Adrenal gland (tissue), 12 donors: Measurements from ENCODE around the gene DPP8. TPM values are rescaled to one million over a fixed set of nuclear protein-coding genes. Genes with fewer than 3 reads are reported as not detected.

Experiments used
- DNase-seq, 7 donors: peaks; one replicate each; pipeline ENCODE4 v3.0.0-alpha.2; 2019 to 2020
- H3K27ac ChIP-seq, 5 donors: fragments of 200-600 bp; sonication (generic) in 4 of 5; 1 replicate in 3 of 5; 2 replicates in 2 of 5; pipeline versions ENCODE4 v1.5.1 to v1.8.0; 2016 to 2020; ENCODE audit warnings: mild to moderate bottlenecking in 1 of 5
- H3K27me3 ChIP-seq: fragments of 200-600 bp; 2 replicates; pipeline ENCODE4 v1.8.0; 2021
- H3K36me3 ChIP-seq, 2 donors: fragments of 200-600 bp; replicated peaks in 1 of 2; 1 replicate in 1 of 2; 2 replicates in 1 of 2; pipeline versions ENCODE4 v1.5.1 to v1.8.0; 2018 to 2022
- H3K4me1 ChIP-seq, 2 donors: fragments of 200-600 bp; replicated peaks in 1 of 2; 1 replicate in 1 of 2; 2 replicates in 1 of 2; pipeline versions ENCODE4 v1.5.1 to v1.8.0; 2018 to 2021
- H3K4me3 ChIP-seq, 4 donors: fragments of 200-600 bp; sonication (generic) in 3 of 4; one replicate each; pipeline ENCODE4 v1.5.1; 2016 to 2018
- H3K9me3 ChIP-seq, 3 donors: fragments of 200-600 bp; sonication (generic) in 1 of 3; replicated peaks in 1 of 3; 1 replicate in 2 of 3; 2 replicates in 1 of 3; pipeline versions ENCODE4 v1.5.1 to v1.8.0; 2016 to 2021
- CTCF ChIP-seq, 6 experiments: fragments of 450-650 bp in 4 of 6; fragments of 200-600 bp in 2 of 6; sonication (generic) in 1 of 6; IDR thresholded peaks; 1 replicate in 5 of 6; 2 replicates in 1 of 6; pipeline versions ENCODE4 v1.5.1 to v1.8.0; 2016 to 2021; ENCODE audit warnings: antibody characterized with exemption in 6 of 6, mild to moderate bottlenecking in 2 of 6, moderate library complexity in 1 of 6
- POLR2A ChIP-seq, 2 donors: fragments of 450-650 bp; IDR thresholded peaks; one replicate each; pipeline ENCODE4 v1.6.1; 2017; ENCODE audit warnings: antibody characterized with exemption in 2 of 2, mild to moderate bottlenecking in 2 of 2, moderate library complexity in 1 of 2
- WGBS, 4 donors: extraction: QIAGEN DNeasy Blood & Tissue Kit in 2 of 4; methylation state at CpG; one replicate each; pipeline versions ENCODE4 v1.1.5 to v1.1.7; 2013 to 2017; 5-methylcytosine and 5-hydroxymethylcytosine counted together
- intact Hi-C, 2 donors: fragments of 100-400 bp; cut with DNase I; formaldehyde crosslinking; loops; one replicate each; pipeline versions ENCODE4 v1.14.1 to v1.15.0; 2022 to 2023
- polyA plus RNA-seq, 3 donors: library from polyadenylated mRNA; stranded (reverse); fragments of 200-250 nt in 2 of 3; fragments of 350-450 nt in 1 of 3; fragmentation: Illumina TruSeq in 1 of 3; extraction: RNeasy Lipid Tissue Mini Kit (QIAGEN cat#74804) in 1 of 3; gene quantifications; one replicate each; pipeline ENCODE4 v1.2.3, GENCODE V29; 2013 to 2014
- total RNA-seq, 9 donors: library from RNA; depleted of rRNA in 4 of 9; stranded (reverse); fragments of >200 nt in 4 of 9; fragments of 120-200 nt in 1 of 9; fragmentation: NEBNext Ultra II Directional in 1 of 9; extraction: Animal tissue kit (Norgen Biotek cat#: 25700) in 1 of 9; gene quantifications; one replicate each; pipeline versions ENCODE4 v1.1.0 to v1.2.4, GENCODE V29; 2013 to 2023
- donor health status: healthy with polysubstance abuse.
- donor health status: Bipolar disorder and iron deficiency.
- donor health status: DM: yes; HTN: yes; CAD: no.
- donor health status: DM: no; HTN: no; CAD: no.
- donor health status: DM: no; HTN: no; CAD: no.
- donor health status: DM: yes; HTN: yes; CAD: no.

Gene DPP8
- total and polyA plus RNA-seq, 12 donors = 5.7 to 101 (median 40.4) TPM

GRCh38 chr15:65424683-65425082, 92.8 kb downstream of the DPP8 start:
- intact Hi-C loops = no loop called here
- TF ChIP-seq POLR2A (IDR thresholded peaks at IDR 0.05) = no peak
- TF ChIP-seq CTCF (IDR thresholded peaks at IDR 0.05) = no peak
- 89 to 92% (median 91%) methylated on average over 5 of the region's 5 CpGs for WGBS, 4 donors
- peaks cover 13 to 16% of the 10 kb centered on the region in 2 donors for H3K4me1 ChIP-seq
- no peak overlapping the region for H3K4me3 ChIP-seq
- no peak for DNase-seq
- no peaks in the 10 kb centered on the region for H3K36me3 ChIP-seq
- H3K27me3 ChIP-seq = no peaks in the 10 kb centered on the region
- no peak overlapping the region for H3K27ac ChIP-seq
- no peaks in the 10 kb centered on the region for H3K9me3 ChIP-seq

- no peaks in the 10 kb centered on the region for H3K36me3 ChIP-seq
- H3K27me3 ChIP-seq = no peaks in the 10 kb centered on the region
- 88 to 92% (median 89%) methylated on average over 9 of the region's 9 CpGs for WGBS, 4 donors
- peaks cover 13 to 16% of the 10 kb centered on the region in 2 donors for H3K4me1 ChIP-seq
- H3K27ac ChIP-seq = no peak overlapping the region
- no peaks in the 10 kb centered on the region for H3K9me3 ChIP-seq
- no peak overlapping the region for H3K4me3 ChIP-seq
- TF ChIP-seq POLR2A (IDR thresholded peaks at IDR 0.05) (no peak), CTCF (IDR thresholded peaks at IDR 0.05) (no peak)
- DNase-seq = no peak
- intact Hi-C loops = no loop called here
These were observed 93.4 kb downstream of the DPP8 start for GRCh38 chr15:65423976-65424679.

- peaks cover 13 to 16% of the 10 kb centered on the region in 2 donors for H3K4me1 ChIP-seq
- peak in 1 of 7 donors; percentile 28 for DNase-seq
- no peaks in the 10 kb centered on the region for H3K36me3 ChIP-seq
- no peaks in the 10 kb centered on the region for H3K27me3 ChIP-seq
- H3K27ac ChIP-seq = peak overlapping the region in 1 of 5 donors; percentile 79
- 25 to 76% (median 35%) methylated on average over 8 to 28 of the region's 28 CpGs for WGBS, 4 donors
- intact Hi-C loops = no loop called here
- TF ChIP-seq CTCF (IDR thresholded peaks at IDR 0.05) (no peak), POLR2A (IDR thresholded peaks at IDR 0.05) (no peak)
- H3K9me3 ChIP-seq = no peaks in the 10 kb centered on the region
- H3K4me3 ChIP-seq = peak overlapping the region in 1 of 4 donors; percentile 77
These were observed 94.1 kb downstream of the DPP8 start for GRCh38 chr15:65423150-65423975.
